GM12864 (cell line): ENCODE data around the gene SNX19.

ENCODE experiments used
- DNase-seq: peaks from one replicate; pipeline ENCODE4 v3.0.0-alpha.2; 2011; ENCODE audit warnings: low read depth
- H3K4me3 ChIP-seq: 2 replicates; pipeline ENCODE4 v1.5.1; 2011; ENCODE audit warnings: mild to moderate bottlenecking, low read depth, low read length, control low read depth
- CTCF ChIP-seq: IDR thresholded peaks from 2 replicates; pipeline ENCODE4 v1.5.1; 2011; ENCODE audit warnings: low read depth, mild to moderate bottlenecking, moderate library complexity, low read length, control low read depth, inconsistent platforms; ENCODE audit errors: missing control alignments

SNX19 gene

GRCh38 chr11:130908061-130908460 lies 8.2 kb downstream of the SNX19 start:
- TF ChIP-seq CTCF = no peak
- no peak for DNase-seq
- no peak overlapping the region for H3K4me3 ChIP-seq

GRCh38 chr11:130907229-130907628 lies 9.1 kb downstream of the SNX19 start:
- no peak for DNase-seq
- TF ChIP-seq CTCF = no peak
- H3K4me3 ChIP-seq = no peak overlapping the region

- no peak for TF ChIP-seq CTCF
- no peak for DNase-seq
- no peak overlapping the region for H3K4me3 ChIP-seq
Observed at GRCh38 chr11:130906616-130907015, 9.7 kb downstream of the SNX19 start.

GRCh38 chr11:130905512-130905911 lies 10.8 kb downstream of the SNX19 start:
- no peak overlapping the region for H3K4me3 ChIP-seq
- DNase-seq = no peak
- no peak for TF ChIP-seq CTCF

- TF ChIP-seq CTCF = peak; percentile 25
- H3K4me3 ChIP-seq = no peak overlapping the region
- no peak for DNase-seq
Observed at GRCh38 chr11:130904380-130904779, 11.9 kb downstream of the SNX19 start.

- DNase-seq = no peak
- no peak overlapping the region for H3K4me3 ChIP-seq
- TF ChIP-seq CTCF = no peak
Observed at GRCh38 chr11:130902380-130902779, 13.9 kb downstream of the SNX19 start.

GRCh38 chr11:130899106-130899505 lies 17.2 kb downstream of the SNX19 start:
- H3K4me3 ChIP-seq = no peak overlapping the region

More at GRCh38 chr11:130899106-130899505, 17.2 kb downstream of the SNX19 start:
- DNase-seq = no peak
- TF ChIP-seq CTCF = no peak
